ENCODE measurements around the gene VAMP7.

DNA sequence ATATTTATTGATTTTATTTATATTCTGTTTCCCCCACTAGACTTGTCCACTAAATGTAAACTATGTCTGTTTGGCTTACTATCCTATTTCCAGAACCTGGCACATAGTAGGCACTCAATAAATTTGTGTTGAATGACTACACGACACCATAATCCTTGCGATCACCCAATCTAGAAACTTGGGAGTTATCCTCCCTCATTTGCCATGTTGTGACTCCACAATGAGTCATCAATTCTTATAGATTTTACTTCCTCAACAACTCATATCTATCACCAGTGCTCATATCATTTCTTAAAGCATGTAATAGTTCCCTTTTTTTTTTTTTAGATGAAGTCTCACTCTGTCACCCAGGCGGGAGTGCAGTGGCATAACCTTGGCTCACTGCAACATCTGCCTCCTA lies 39.9 kb upstream of the VAMP7 start:
- TF ChIP-seq POLR2A (IDR thresholded peaks at IDR 0.05; ENCODE audit: low read length), result no peak
- no peak for TF ChIP-seq GATA1 (IDR thresholded peaks at IDR 0.05; ENCODE audit: low read depth, low read length)
